Measurements from ENCODE around the gene UGT3A2. TPM values are rescaled to one million over a fixed set of nuclear protein-coding genes. Genes with fewer than 3 reads are reported as not detected.
A peak's percentile ranks its signal among the peaks of the same experiment; 100 is the strongest.

UGT3A2 gene
- not detected in 2 replicates for total RNA-seq (2022)
- Bru-seq, nascent RNA, result not detected
- percentile 6 among the genes with signal in this experiment for BruChase-seq, experiment 1, labeled RNA remaining after a 6-hour chase
- percentile 3 among the genes with signal in this experiment for BruChase-seq, experiment 2, labeled RNA remaining after a 2-hour chase
- long read RNA-seq, result 0 reads

- POLR2A ChIA-PET, result interaction anchor here (0.8 kb wide), 1 partner anchor 85 kb away, joined by 5 read pairs; the partner anchor contains the start of genes LMBRD2 and SKP2
- no peaks in the 10 kb centered on the region for H3K36me3 Mint-ChIP-seq (ENCODE audit: insufficient read depth, unreplicated experiment)
- peaks cover 40% of the 10 kb centered on the region for H3K27me3 Mint-ChIP-seq (ENCODE audit: insufficient read depth, unreplicated experiment)
- TF ChIP-seq CTCF (IDR thresholded peaks at IDR 0.05; ENCODE audit: unreplicated experiment), result no peak
- CTCF ChIA-PET, result interaction anchor here (1.4 kb wide), 1 partner anchor 12 kb away, joined by 10 read pairs; no protein-coding TSS in a partner anchor
- no peaks in the 10 kb centered on the region for H3K4me1 Mint-ChIP-seq (ENCODE audit: insufficient read depth, unreplicated experiment)
- H3K27ac Mint-ChIP-seq (ENCODE audit: low read depth, unreplicated experiment), result no peak within 1 kb of the TSS
- intact Hi-C loops (cut with micrococcal nuclease), result no loop called here
- DNase-seq (ENCODE audit: unreplicated experiment), result no peak
- H3K9me3 Mint-ChIP-seq (ENCODE audit: unreplicated experiment), result no peaks in the 10 kb centered on the region
- H3K4me3 Mint-ChIP-seq (ENCODE audit: unreplicated experiment), result no peak within 1 kb of the TSS
- no TSS peak for BruUV-seq (replicated peaks)
Measured at GRCh38 chr5:36066540-36067210, at the start of gene UGT3A2. UGT3A2 (minus strand) TSS chr5:36066882; CDS start chr5:36066789, 93 bp downstream.

- Mint-ChIP-seq H3K27me3 (ENCODE audit: insufficient read depth, unreplicated experiment) (no peaks in the 10 kb centered on the region), H3K36me3 (ENCODE audit: insufficient read depth, unreplicated experiment) (peaks cover 52% of the 10 kb centered on the region), H3K4me3 (ENCODE audit: unreplicated experiment) (no peak overlapping the region), H3K9me3 (ENCODE audit: unreplicated experiment) (no peaks in the 10 kb centered on the region), H3K27ac (ENCODE audit: low read depth, unreplicated experiment) (no peak overlapping the region), H3K4me1 (ENCODE audit: insufficient read depth, unreplicated experiment) (no peaks in the 10 kb centered on the region)
- DNase-seq (ENCODE audit: unreplicated experiment), result no peak
- no peak for TF ChIP-seq CTCF (IDR thresholded peaks at IDR 0.05; ENCODE audit: unreplicated experiment)
- ChIA-PET POLR2A (interaction anchor here (0.8 to 1.0 kb wide), 2 partner anchors 38 to 40 kb away, joined by 3 read pairs; no protein-coding TSS in a partner anchor), CTCF (interaction anchor here (0.7 to 1.3 kb wide), 3 partner anchors 32 to 1150 kb away, joined by 3 to 9 read pairs (median 3); no protein-coding TSS in a partner anchor)
- BruUV-seq (replicated peaks), result no TSS peak
- intact Hi-C loops (cut with micrococcal nuclease), result no loop called here
Measured at GRCh38 chr5:36111238-36111637, 44.6 kb upstream of the UGT3A2 start.

GRCh38 chr5:36108758-36109460, 42.2 kb upstream of the UGT3A2 start:
- no peak for TF ChIP-seq CTCF (IDR thresholded peaks at IDR 0.05; ENCODE audit: unreplicated experiment)
- POLR2A ChIA-PET, result interaction anchor here (0.6 kb wide), 1 partner anchor 40 kb away, joined by 3 read pairs; no protein-coding TSS in a partner anchor
- Mint-ChIP-seq H3K27ac (ENCODE audit: low read depth, unreplicated experiment) (no peak overlapping the region), H3K4me3 (ENCODE audit: unreplicated experiment) (no peak overlapping the region), H3K4me1 (ENCODE audit: insufficient read depth, unreplicated experiment) (no peaks in the 10 kb centered on the region), H3K36me3 (ENCODE audit: insufficient read depth, unreplicated experiment) (peaks cover 67% of the 10 kb centered on the region), H3K9me3 (ENCODE audit: unreplicated experiment) (no peaks in the 10 kb centered on the region), H3K27me3 (ENCODE audit: insufficient read depth, unreplicated experiment) (no peaks in the 10 kb centered on the region)
- no TSS peak for BruUV-seq (replicated peaks)
- no peak for DNase-seq (ENCODE audit: unreplicated experiment)
- intact Hi-C loops (cut with micrococcal nuclease), result no loop called here
- CTCF ChIA-PET, result interaction anchor here (0.6 kb wide), 1 partner anchor 13 kb away, joined by 3 read pairs; no protein-coding TSS in a partner anchor

- DNase-seq (ENCODE audit: unreplicated experiment), result no peak
- intact Hi-C loops (cut with micrococcal nuclease), result no loop called here
- H3K4me1 Mint-ChIP-seq (ENCODE audit: insufficient read depth, unreplicated experiment), result no peaks in the 10 kb centered on the region
- H3K27me3 Mint-ChIP-seq (ENCODE audit: insufficient read depth, unreplicated experiment), result no peaks in the 10 kb centered on the region
- no peak for TF ChIP-seq CTCF (IDR thresholded peaks at IDR 0.05; ENCODE audit: unreplicated experiment)
- H3K4me3 Mint-ChIP-seq (ENCODE audit: unreplicated experiment), result no peak overlapping the region
- H3K36me3 Mint-ChIP-seq (ENCODE audit: insufficient read depth, unreplicated experiment), result peaks cover 53% of the 10 kb centered on the region
- no peaks in the 10 kb centered on the region for H3K9me3 Mint-ChIP-seq (ENCODE audit: unreplicated experiment)
- H3K27ac Mint-ChIP-seq (ENCODE audit: low read depth, unreplicated experiment), result no peak overlapping the region
- ChIA-PET POLR2A (interaction anchor here (2.4 kb wide), 1 partner anchor 16 kb away, joined by 7 read pairs; no protein-coding TSS in a partner anchor), CTCF (no interaction called here)
- no TSS peak for BruUV-seq (replicated peaks)
Measured at GRCh38 chr5:36105819-36106218, 39.1 kb upstream of the UGT3A2 start.

Data from MCF 10A (cell line).